GM19193 (cell line): ENCODE measurements around the gene PADI1.

Experiments
- POLR2A ChIP-seq: IDR thresholded peaks from 4 replicates; pipeline ENCODE4 v1.6.1; 2011; ENCODE audit not compliant: insufficient read depth, insufficient read length; ENCODE audit errors: extremely low read depth

The PADI1 gene

DNA sequence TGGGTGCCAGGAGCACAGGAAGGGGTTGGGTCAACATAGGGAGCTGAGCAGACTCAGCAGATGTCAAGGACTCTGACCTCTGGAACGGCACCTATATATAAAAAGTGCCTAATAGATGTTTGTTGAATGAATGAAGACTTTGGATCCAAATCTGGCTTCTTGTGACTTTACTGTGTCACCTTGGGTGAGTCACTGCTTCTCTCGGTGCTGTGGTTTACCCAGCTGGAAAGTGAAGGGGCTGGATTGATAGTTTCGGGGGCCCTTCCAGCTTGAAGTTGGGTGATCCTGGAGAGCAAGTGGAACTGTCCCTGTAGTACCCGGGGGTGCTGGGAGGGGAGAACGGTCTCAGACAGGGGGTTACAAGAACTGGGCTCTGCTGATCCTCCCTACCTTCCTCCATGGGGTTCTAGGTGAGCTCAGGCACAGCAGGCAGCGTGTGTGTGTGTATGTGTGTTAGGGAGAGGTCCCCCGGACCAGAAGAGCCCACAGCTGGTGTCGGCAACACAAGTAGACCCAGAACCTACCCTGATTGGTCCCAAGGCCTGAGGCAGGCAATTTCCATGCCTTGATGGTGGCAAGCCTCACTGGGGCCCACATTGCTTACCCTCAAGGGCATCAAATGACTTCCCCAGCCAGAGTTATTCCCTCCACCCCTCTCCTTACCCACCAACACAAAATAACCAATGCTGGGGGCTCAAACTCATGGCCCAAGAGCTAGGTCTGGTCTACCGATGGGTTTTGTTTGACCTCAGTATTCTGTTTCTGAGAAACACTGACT is 5.5 kb upstream of the PADI1 start:
- TF ChIP-seq POLR2A: no peak

DNA sequence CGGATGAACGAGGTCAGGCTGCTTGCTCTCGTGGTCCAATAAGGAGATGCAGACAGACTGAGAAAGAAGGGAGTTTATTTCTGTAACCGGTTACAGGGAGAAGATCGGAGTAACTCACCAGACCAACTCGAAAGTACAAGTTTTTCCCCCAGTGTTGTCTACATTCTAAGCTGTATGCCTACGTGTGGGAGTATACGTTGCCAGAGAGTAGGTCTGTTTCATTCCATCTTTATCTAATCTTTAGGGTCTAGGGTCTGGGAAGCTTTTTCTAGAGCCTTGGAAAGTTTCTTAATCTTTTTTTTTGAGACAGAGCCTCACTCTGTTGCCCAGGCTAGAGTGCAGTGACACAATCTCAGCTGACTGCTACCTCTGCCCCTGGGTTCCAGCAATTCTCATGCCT is 4.7 kb upstream of the PADI1 start:
- TF ChIP-seq POLR2A: no peak

DNA sequence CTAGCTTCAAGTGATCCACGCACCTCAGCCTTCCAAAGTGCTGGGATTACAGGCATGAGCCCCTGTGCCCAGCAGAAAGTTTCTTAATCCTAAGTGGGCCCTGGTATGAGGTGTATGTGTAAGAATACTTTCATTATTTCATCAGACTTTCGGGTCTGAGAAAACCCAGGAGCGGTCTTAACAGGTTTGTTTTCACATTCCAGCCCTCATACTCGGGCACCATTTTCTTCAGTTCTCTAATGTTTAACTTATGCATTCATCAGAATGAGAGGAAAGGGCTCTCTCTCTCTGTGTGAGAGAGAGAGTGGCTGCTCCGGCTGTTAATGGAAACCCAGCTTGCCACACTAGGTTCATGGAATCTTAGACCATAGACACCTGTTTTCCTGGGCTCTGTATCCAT is 4.2 kb upstream of the PADI1 start:
- TF ChIP-seq POLR2A: no peak

DNA sequence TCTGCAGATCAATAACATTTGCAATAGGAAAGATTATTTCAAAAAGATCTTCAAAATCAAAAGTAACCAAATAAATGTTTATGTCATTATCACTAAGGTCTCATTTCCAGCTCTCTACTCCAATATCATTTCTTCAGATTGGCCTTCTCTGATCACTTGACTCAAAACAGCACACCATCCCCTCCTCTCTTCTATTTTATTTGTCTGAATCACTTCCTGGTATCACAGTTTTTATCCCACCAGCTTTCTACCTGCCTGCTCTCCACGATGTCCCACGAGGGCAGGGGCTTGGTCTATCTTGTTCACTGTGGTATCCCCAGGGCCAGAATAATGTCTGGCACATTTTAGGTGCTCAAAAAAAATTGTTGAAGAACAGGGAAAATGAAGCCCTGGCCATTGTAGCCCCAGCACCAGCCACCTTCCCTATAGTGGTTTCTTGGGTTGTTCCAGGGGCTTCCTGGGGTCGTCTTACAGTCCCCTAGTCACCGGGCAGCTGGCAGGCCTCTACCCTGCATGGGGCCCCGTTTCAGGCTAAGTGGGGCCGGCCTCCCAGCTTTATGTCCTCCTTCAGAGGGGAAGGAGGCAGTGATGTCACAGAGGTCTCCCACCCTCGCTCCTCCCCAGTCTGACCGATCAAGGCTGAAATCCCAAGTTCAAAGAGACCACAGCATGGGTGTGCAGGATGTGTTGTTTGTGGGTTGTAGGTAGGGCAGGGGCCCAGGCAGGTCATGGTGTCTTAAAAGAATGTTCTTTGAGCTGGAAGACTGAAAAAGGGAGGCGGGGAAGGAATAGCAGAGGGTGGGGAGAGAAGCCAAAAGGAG is 3.5 kb upstream of the PADI1 start:
- no peak for TF ChIP-seq POLR2A

DNA sequence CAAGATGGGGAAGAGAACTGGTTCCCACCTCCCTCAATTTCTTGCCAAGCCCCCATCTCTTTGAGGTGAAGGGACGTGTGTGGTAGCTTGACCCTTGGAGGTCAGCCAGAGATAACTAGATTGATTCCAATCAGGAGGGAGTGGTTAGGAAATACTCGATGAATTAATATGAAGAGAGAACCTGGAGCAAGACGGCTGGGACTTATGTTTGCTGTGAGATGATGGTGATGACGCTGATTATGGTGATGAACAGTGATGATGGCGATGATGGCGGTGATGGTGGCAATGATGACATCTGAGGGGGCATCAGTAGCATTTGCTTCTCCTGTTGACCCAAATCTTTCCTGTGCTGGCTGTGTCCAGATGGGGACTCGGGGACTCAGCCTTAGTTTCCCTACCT is 724 bp downstream of the PADI1 start:
- no peak for TF ChIP-seq POLR2A

DNA sequence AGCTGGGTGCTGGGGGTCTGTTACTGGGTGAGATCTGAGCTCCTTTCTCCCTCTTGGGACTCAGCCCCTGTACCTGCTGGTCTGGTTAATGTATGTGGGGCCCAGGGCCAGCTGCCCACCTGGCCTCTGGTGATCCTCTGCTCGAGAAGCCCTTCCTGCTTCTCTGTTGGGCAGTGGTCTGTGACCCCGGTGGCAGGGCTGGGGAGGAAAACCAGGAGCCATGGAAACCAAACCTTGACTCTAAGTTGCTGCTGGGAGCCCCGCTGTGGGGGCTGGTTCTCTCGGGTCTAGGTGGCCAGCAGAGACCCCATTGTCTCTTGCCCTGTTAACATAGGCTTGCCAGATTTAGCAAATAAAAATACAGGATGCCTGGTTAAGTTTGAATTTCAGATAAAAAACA is 1.3 kb downstream of the PADI1 start:
- TF ChIP-seq POLR2A: no peak

DNA sequence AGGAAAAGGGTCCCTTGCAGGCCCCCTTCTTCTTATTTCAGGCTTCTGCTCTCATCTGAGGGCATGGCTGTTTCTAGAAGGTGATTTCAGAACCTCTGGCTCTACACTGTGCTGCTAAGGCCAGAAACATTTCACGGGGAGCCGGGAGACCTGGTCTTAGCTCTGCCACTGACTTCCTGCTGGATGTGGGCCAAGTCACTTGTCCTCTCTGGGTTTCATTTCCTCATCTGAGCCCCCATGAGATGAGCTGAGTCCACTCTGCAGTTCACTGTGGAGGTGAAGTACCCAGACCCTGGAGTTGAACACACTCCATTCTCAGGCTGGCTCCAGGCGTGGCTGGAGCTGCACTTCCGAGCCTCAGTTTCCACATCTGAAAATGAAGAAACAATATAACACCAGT is 2.1 kb downstream of the PADI1 start:
- no peak for TF ChIP-seq POLR2A

DNA sequence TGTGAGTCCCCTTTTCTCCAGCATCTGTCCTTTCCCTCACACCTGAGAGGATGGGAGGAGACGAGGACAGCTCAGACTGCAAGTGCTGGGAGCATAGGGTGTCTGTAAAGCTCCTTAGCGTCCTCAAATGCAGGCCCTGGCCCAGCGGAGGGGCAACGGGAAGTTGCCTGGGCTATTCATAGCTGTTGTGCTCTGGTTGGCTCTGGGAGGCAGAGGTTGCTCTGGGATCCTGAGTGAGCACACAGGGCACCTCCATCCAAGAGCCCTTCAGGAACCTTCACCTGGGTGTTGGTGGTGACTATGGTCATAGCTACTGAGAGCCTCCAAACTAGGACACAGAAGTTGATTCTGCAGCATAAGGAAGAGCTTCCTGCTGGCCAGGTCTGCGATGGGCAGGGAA is 2.6 kb downstream of the PADI1 start:
- no peak for TF ChIP-seq POLR2A

DNA sequence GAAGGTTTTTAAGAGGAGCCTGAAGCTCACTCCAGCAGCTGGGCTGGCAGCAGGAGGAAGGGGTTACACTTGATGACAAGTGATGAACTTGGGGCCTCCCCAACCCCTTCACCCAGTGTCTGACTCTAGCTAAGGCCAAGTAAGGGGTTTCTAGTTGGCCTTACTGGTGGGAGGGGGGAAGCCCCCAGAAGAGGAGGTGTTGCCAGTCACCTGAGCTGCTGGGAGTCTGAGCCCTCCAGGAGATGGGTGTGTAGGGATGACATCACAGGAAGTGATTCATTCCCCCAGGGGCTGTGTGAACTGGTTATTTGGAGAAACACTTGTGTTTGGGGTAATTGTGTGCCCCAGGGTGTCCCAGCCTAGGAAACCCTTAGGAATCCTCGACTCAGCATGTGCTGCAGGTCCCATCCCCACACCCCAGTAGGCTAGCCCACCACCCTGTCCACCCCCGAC is 3.1 kb downstream of the PADI1 start:
- TF ChIP-seq POLR2A: no peak

DNA sequence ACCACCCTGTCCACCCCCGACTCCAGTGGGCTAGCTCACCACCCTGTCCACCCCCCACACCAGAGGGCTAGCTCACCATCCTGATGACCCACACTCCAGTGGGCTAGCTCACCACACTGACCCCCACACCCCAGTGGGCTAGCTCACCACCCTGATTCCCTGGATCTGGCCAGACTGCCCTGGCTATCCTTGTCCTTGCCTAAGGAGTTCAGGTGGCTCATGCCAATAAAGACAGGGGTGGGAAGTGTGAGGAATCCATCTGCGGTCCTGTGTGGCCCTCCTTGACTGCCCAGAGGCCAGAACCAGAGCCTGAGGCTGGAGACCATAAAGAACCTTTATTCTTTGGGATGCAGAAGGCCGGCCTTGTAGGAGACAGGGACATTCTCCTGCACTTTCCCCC is 3.6 kb downstream of the PADI1 start:
- no peak for TF ChIP-seq POLR2A

DNA sequence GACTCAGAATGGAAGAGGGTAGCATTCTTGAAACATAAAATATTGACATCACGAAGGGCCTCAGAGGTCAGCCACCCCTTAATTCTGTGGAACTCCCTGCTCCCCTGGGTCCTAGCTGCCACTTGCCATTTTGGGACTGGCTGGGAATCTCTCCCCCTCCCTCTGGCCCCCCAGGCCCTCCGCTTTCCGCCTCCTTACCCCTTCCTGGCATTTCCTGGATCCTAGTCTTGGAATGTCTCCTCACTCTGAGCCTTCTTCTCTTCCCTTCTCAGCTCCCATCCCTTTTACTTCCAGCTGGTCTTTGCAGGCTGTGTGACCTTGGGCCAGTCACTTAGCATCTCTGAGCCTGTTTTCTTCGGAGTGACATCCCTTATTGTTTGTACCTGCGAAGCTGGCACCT is 4.5 kb downstream of the PADI1 start:
- TF ChIP-seq POLR2A: no peak

DNA sequence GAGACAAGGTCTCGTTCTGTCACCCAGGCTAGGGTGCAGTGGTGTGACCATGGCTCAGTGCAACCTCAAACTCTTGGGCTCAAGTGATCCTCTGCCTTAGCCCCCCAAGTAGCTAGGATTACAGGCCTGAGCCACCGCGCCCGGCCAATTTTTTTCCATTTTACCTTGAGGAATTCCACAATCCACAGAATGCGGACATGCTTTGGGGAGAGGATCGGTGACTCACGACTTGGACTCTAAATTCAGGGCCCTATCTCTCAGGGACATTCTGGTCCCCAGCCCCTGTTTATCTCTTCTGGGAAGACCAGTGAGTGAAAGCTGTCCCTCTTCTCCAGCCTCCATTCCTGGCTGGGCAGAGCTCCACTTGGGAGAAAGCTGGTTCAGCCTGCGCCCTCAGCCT is 5.2 kb downstream of the PADI1 start:
- TF ChIP-seq POLR2A: no peak

DNA sequence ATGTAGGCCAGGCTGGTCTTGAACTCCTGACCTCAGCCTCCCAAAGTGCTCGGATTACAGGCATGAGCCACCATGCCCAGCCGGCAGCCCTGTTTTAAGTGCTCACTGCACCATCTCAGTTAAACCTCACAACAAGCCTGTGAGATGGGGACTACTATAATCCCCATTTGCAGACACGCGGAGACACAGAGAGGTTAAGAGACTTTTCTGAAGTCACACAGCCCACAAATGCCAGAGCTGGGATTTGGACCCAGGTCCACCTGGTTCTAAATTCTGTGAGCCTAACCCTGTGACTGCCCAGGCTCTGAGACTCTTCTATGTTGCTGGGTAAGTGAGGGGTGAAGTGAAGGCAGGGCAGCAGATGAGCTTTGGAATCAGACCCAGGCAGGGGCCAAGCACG is 6.4 kb downstream of the PADI1 start:
- TF ChIP-seq POLR2A: no peak

DNA sequence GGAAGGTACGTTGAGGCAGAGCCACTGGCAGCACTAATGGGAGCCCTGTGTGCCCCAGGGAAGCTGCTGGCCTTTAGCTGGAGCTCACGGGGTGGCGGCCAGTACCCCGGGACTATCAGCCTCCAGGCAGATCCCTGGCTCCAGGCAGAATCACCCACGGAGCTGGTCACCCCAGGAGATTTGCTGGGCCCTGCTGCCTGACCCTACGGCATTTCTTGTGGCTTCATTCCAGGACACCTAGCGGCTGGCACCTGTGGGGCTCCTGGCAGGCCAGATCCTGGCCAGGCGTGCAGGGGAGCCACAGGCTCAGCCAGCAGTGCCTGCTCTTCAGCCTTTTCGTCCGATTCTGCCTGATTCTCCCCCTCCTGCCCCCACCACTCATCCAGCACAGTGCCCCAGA is 7.1 kb downstream of the PADI1 start:
- TF ChIP-seq POLR2A: no peak

DNA sequence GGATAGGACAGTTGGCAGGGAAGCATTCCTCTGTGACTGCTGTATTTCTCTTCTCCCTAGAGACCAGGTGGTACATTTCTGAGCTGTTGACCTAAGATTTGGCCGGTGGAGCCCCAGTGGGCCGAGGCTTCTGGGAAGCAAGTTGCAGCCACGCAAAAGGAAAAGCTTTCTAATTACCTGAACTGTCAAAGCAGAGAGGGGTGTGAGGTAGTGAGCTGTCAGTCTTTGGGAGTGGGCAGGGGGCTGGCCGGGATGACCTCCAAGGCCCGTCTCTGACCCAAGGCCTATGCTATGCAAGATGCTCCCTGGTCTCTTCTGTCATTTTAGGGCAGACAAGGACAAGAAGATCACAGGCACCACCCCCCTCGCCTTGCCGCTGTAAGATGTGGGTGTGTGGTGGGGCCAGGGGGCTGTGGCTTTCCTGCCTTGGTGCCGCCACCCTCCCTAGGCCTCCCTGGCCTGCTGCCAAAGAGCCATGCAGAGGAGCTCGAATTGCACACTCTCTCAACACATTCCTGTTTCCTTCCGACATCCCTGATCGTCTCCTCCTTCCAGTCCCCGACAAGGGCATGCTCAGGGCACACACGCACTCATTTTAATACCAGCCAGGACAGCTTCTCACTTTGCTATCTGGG is 7.7 kb downstream of the PADI1 start:
- no peak for TF ChIP-seq POLR2A
